Trophoblast cell (in vitro differentiated cells and primary cell): ENCODE measurements around the gene PRM2.

Experiments
- DNase-seq, 2 donors: peaks; one replicate each; pipeline ENCODE4 v3.0.0-alpha.2; 2016
- H2AFZ ChIP-seq: 2 replicates; pipeline ENCODE4 v1.6.1; 2013; ENCODE audit warnings: low read length, moderate library complexity, mild to moderate bottlenecking; ENCODE audit not compliant: insufficient read depth, poor library complexity
- H2AK5ac ChIP-seq: 2 replicates; pipeline ENCODE4 v1.6.1; 2013; ENCODE audit warnings: mild to moderate bottlenecking, low read length
- H2BK120ac ChIP-seq: 2 replicates; pipeline ENCODE4 v1.6.1; 2013; ENCODE audit warnings: low read length, mild to moderate bottlenecking, moderate library complexity; ENCODE audit not compliant: insufficient read depth, poor library complexity
- H2BK12ac ChIP-seq: 2 replicates; pipeline ENCODE4 v1.6.1; 2013; ENCODE audit warnings: mild to moderate bottlenecking, low read length, moderate library complexity
- H2BK5ac ChIP-seq: 2 replicates; pipeline ENCODE4 v1.6.1; 2013; ENCODE audit warnings: low read length, low read depth, moderate library complexity, mild to moderate bottlenecking; ENCODE audit not compliant: poor library complexity
- H3K14ac ChIP-seq: 2 replicates; pipeline ENCODE4 v1.6.1; 2013; ENCODE audit warnings: mild to moderate bottlenecking, low read length
- H3K18ac ChIP-seq: 2 replicates; pipeline ENCODE4 v1.6.1; 2013; ENCODE audit warnings: mild to moderate bottlenecking, low read length
- H3K23ac ChIP-seq: 2 replicates; pipeline ENCODE4 v1.6.1; 2013; ENCODE audit warnings: low read length
- H3K27ac ChIP-seq: 2 replicates; pipeline ENCODE4 v1.5.1; 2013; ENCODE audit warnings: low read depth, mild to moderate bottlenecking, inconsistent platforms, low read length, moderate library complexity
- H3K27me3 ChIP-seq: 2 replicates; pipeline ENCODE4 v1.6.1; 2013; ENCODE audit warnings: inconsistent platforms, mild to moderate bottlenecking, low read length, moderate library complexity; ENCODE audit not compliant: insufficient read depth
- H3K36me3 ChIP-seq, 2 experiments: 1 replicate in 1 of 2; 2 replicates in 1 of 2; pipeline ENCODE4 v1.6.1; 2013; ENCODE audit warnings: low read length in 2 of 2, mild to moderate bottlenecking in 2 of 2, moderate library complexity in 1 of 2; ENCODE audit not compliant: insufficient read depth in 2 of 2, control insufficient read depth in 1 of 2
- H3K4ac ChIP-seq: 2 replicates; pipeline ENCODE4 v1.6.1; 2013; ENCODE audit warnings: low read depth, mild to moderate bottlenecking, low read length, moderate library complexity
- H3K4me1 ChIP-seq, 2 experiments: 1 replicate in 1 of 2; 2 replicates in 1 of 2; pipeline ENCODE4 v1.6.1; 2013; ENCODE audit warnings: low read length in 2 of 2, mild to moderate bottlenecking in 2 of 2, moderate library complexity in 1 of 2; ENCODE audit not compliant: insufficient read depth in 2 of 2, control insufficient read depth in 1 of 2
- H3K4me2 ChIP-seq: 2 replicates; pipeline ENCODE4 v1.6.1; 2013; ENCODE audit warnings: inconsistent platforms, mild to moderate bottlenecking, low read length, moderate library complexity
- H3K4me3 ChIP-seq: 2 replicates; pipeline ENCODE4 v1.5.1; 2013; ENCODE audit warnings: mild to moderate bottlenecking, low read depth, low read length, inconsistent platforms
- H3K79me1 ChIP-seq: one replicate; pipeline ENCODE4 v1.6.1; 2013; ENCODE audit warnings: low read length
- H3K79me2 ChIP-seq: 2 replicates; pipeline ENCODE4 v1.6.1; 2013; ENCODE audit warnings: low read length, mild to moderate bottlenecking; ENCODE audit not compliant: control insufficient read depth, insufficient read depth, poor library complexity
- H3K9ac ChIP-seq: 2 replicates; pipeline ENCODE4 v1.6.1; 2013; ENCODE audit warnings: mild to moderate bottlenecking, low read length
- H3K9me3 ChIP-seq: 2 replicates; pipeline ENCODE4 v1.6.1; 2013; ENCODE audit warnings: low read depth, mild to moderate bottlenecking, control low read depth, inconsistent platforms, low read length; ENCODE audit not compliant: insufficient read depth
- H4K12ac ChIP-seq: 2 replicates; pipeline ENCODE4 v1.6.1; 2013; ENCODE audit warnings: low read depth, mild to moderate bottlenecking, low read length, moderate library complexity
- H4K8ac ChIP-seq: 2 replicates; pipeline ENCODE4 v1.6.1; 2013; ENCODE audit warnings: low read depth, mild to moderate bottlenecking, low read length, moderate library complexity
- H4K91ac ChIP-seq: one replicate; pipeline ENCODE4 v1.6.1; 2013; ENCODE audit warnings: low read depth, mild to moderate bottlenecking, low read length, moderate library complexity
- WGBS: extraction: QIAGEN DNeasy Blood & Tissue Kit; methylation state at CpG from one replicate; pipeline ENCODE4 v1.1.7; 2013; ENCODE audit warnings: missing lambda C conversion rate; ENCODE audit not compliant: insufficient read length, insufficient coverage; ENCODE audit errors: extremely low coverage; 5-methylcytosine and 5-hydroxymethylcytosine counted together

PRM2 gene

GRCh38 chr16:11308493-11309283 lies 32.4 kb upstream of the PRM2 start:
- H3K79me1 ChIP-seq: peaks cover 13% of the 10 kb centered on the region
- DNase-seq: no peak
- no peak overlapping the region for H4K12ac ChIP-seq
- H3K27me3 ChIP-seq: no peaks in the 10 kb centered on the region
- no peak overlapping the region for H2BK12ac ChIP-seq
- no peaks in the 10 kb centered on the region for H3K36me3 ChIP-seq
- no peak overlapping the region for H2BK120ac ChIP-seq
- H3K79me2 ChIP-seq: peaks cover 2% of the 10 kb centered on the region
- no peak overlapping the region for H2AFZ ChIP-seq
- H2AK5ac ChIP-seq: no peak overlapping the region
- H2BK5ac ChIP-seq: no peak overlapping the region
- H3K23ac ChIP-seq: no peak overlapping the region
- no CpG with 5 or more reads among the region's 15 CpGs for WGBS
- no peak overlapping the region for H3K9ac ChIP-seq
- H4K91ac ChIP-seq: no peak overlapping the region
- peaks cover 17 to 24% of the 10 kb centered on the region in 2 experiments for H3K4me1 ChIP-seq
- H3K18ac ChIP-seq: no peak overlapping the region
- H3K9me3 ChIP-seq: no peaks in the 10 kb centered on the region
- no peak overlapping the region for H3K4me2 ChIP-seq
- H3K27ac ChIP-seq: no peak overlapping the region
- H4K8ac ChIP-seq: no peak overlapping the region
- H3K4ac ChIP-seq: no peak overlapping the region
- no peak overlapping the region for H3K14ac ChIP-seq
- no peak overlapping the region for H3K4me3 ChIP-seq

- no peak overlapping the region for H2BK5ac ChIP-seq
- WGBS: no CpG with 5 or more reads among the region's 21 CpGs
- H3K23ac ChIP-seq: no peak overlapping the region
- no peak overlapping the region for H3K14ac ChIP-seq
- H3K9me3 ChIP-seq: no peaks in the 10 kb centered on the region
- H3K27me3 ChIP-seq: no peaks in the 10 kb centered on the region
- no peak overlapping the region for H3K4ac ChIP-seq
- no peak overlapping the region for H3K9ac ChIP-seq
- H3K4me3 ChIP-seq: no peak overlapping the region
- H3K79me2 ChIP-seq: peaks cover under 1% of the 10 kb centered on the region
- H2BK120ac ChIP-seq: peak overlapping the region; percentile 13
- no peak overlapping the region for H4K12ac ChIP-seq
- H3K36me3 ChIP-seq: no peaks in the 10 kb centered on the region
- H2AK5ac ChIP-seq: peak overlapping the region; percentile 25
- no peak overlapping the region for H4K8ac ChIP-seq
- peaks cover 20 to 26% of the 10 kb centered on the region in 2 experiments for H3K4me1 ChIP-seq
- H3K79me1 ChIP-seq: peaks cover 10% of the 10 kb centered on the region
- H2AFZ ChIP-seq: no peak overlapping the region
- H4K91ac ChIP-seq: no peak overlapping the region
- H2BK12ac ChIP-seq: no peak overlapping the region
- no peak overlapping the region for H3K27ac ChIP-seq
- no peak overlapping the region for H3K18ac ChIP-seq
- no peak for DNase-seq
- no peak overlapping the region for H3K4me2 ChIP-seq
Observed at GRCh38 chr16:11307639-11308492, 31.6 kb upstream of the PRM2 start.

- no CpG with 5 or more reads among the region's 7 CpGs for WGBS
- Histone ChIP-seq H3K79me2 (no peaks in the 10 kb centered on the region), H2AK5ac (no peak overlapping the region), H3K27ac (no peak overlapping the region), H2BK120ac (no peak overlapping the region), H3K27me3 (no peaks in the 10 kb centered on the region), H3K23ac (no peak overlapping the region), H2BK12ac (no peak overlapping the region), H2AFZ (no peak overlapping the region), H3K4me2 (no peak overlapping the region), H3K9ac (no peak overlapping the region), H3K4ac (no peak overlapping the region), H3K79me1 (peaks cover 6% of the 10 kb centered on the region), H4K8ac (no peak overlapping the region), H3K14ac (no peak overlapping the region), H4K91ac (no peak overlapping the region), H3K4me1 (peaks cover 13 to 19% of the 10 kb centered on the region in 2 experiments), H3K4me3 (no peak overlapping the region), H3K9me3 (no peaks in the 10 kb centered on the region), H3K36me3 (no peaks in the 10 kb centered on the region), H3K18ac (no peak overlapping the region), H2BK5ac (no peak overlapping the region), H4K12ac (no peak overlapping the region)
- DNase-seq: peak; percentile 91 to 96
Observed at GRCh38 chr16:11306997-11307638, 30.8 kb upstream of the PRM2 start.

GRCh38 chr16:11306381-11306780 lies 30.1 kb upstream of the PRM2 start:
- Histone ChIP-seq H4K8ac (no peak overlapping the region), H3K4ac (no peak overlapping the region), H3K9ac (no peak overlapping the region), H3K23ac (no peak overlapping the region), H3K36me3 (no peaks in the 10 kb centered on the region), H3K4me1 (peaks cover 9 to 14% of the 10 kb centered on the region in 2 experiments), H3K4me3 (no peak overlapping the region), H3K4me2 (no peak overlapping the region), H3K79me2 (no peaks in the 10 kb centered on the region), H3K27me3 (no peaks in the 10 kb centered on the region), H2BK12ac (no peak overlapping the region), H2BK5ac (no peak overlapping the region), H4K12ac (no peak overlapping the region), H2AFZ (no peak overlapping the region), H2BK120ac (no peak overlapping the region), H2AK5ac (no peak overlapping the region), H3K27ac (no peak overlapping the region), H3K18ac (no peak overlapping the region), H3K14ac (no peak overlapping the region), H4K91ac (no peak overlapping the region), H3K79me1 (peaks cover 4% of the 10 kb centered on the region), H3K9me3 (no peaks in the 10 kb centered on the region)
- no CpG with 5 or more reads among the region's 8 CpGs for WGBS
- peak; percentile 54 to 68 for DNase-seq
